Neuronal stem cell (in vitro differentiated cells): ENCODE data around the gene TNIP1.

ENCODE experiments used
- DNase-seq: peaks from one replicate; pipeline ENCODE4 v3.0.0-alpha.2; 2013; ENCODE audit warnings: low spot score
- H2AFZ ChIP-seq: one replicate; pipeline ENCODE4 v1.6.1; 2013; ENCODE audit warnings: mild to moderate bottlenecking, low read length, inconsistent platforms
- H2AK5ac ChIP-seq: 2 replicates; pipeline ENCODE4 v1.6.1; 2013; ENCODE audit warnings: low read depth, mild to moderate bottlenecking, inconsistent platforms, low read length, moderate library complexity, mixed read lengths
- H2BK120ac ChIP-seq: 2 replicates; pipeline ENCODE4 v1.6.1; 2013; ENCODE audit warnings: low read depth, mild to moderate bottlenecking, inconsistent platforms, low read length, moderate library complexity, mixed read lengths
- H2BK12ac ChIP-seq: one replicate; pipeline ENCODE4 v1.6.1; 2013; ENCODE audit warnings: low read length, inconsistent platforms
- H2BK15ac ChIP-seq: 2 replicates; pipeline ENCODE4 v1.6.1; 2013; ENCODE audit warnings: mild to moderate bottlenecking, low read length, inconsistent platforms, mixed read lengths
- H2BK5ac ChIP-seq: one replicate; pipeline ENCODE4 v1.6.1; 2013; ENCODE audit warnings: inconsistent platforms, mild to moderate bottlenecking, low read length, moderate library complexity
- H3K14ac ChIP-seq: one replicate; pipeline ENCODE4 v1.6.1; 2013; ENCODE audit warnings: low read length, inconsistent platforms
- H3K18ac ChIP-seq: 2 replicates; pipeline ENCODE4 v1.6.1; 2013; ENCODE audit warnings: low read length, inconsistent platforms
- H3K23ac ChIP-seq: 2 replicates; pipeline ENCODE4 v1.6.1; 2013; ENCODE audit warnings: low read depth, mild to moderate bottlenecking, mixed read lengths, low read length, inconsistent platforms; ENCODE audit not compliant: poor library complexity
- H3K27ac ChIP-seq: replicated peaks from 3 replicates; pipeline ENCODE4 v1.5.1; 2013; ENCODE audit warnings: low read length, inconsistent platforms
- H3K27me3 ChIP-seq, 3 experiments: 2 replicates each; pipeline ENCODE4 v1.6.1; 2013; ENCODE audit warnings: low read length in 3 of 3, mild to moderate bottlenecking in 2 of 3, inconsistent platforms in 1 of 3, low read depth in 1 of 3, mixed read lengths in 1 of 3, moderate library complexity in 1 of 3; ENCODE audit not compliant: control insufficient read depth in 3 of 3, insufficient read depth in 3 of 3
- H3K36me3 ChIP-seq, 2 donors: replicated peaks in 1 of 2; 2 replicates each; pipeline ENCODE4 v1.6.1; 2013; ENCODE audit warnings: low read length in 2 of 2; ENCODE audit not compliant: control insufficient read depth in 2 of 2, insufficient read depth in 2 of 2
- H3K4ac ChIP-seq: 2 replicates; pipeline ENCODE4 v1.6.1; 2013; ENCODE audit warnings: inconsistent platforms, mild to moderate bottlenecking, low read length, moderate library complexity
- H3K4me1 ChIP-seq, 2 donors: 1 replicate in 1 of 2; 2 replicates in 1 of 2; pipeline ENCODE4 v1.6.1; 2013; ENCODE audit warnings: low read length in 2 of 2, low read depth in 1 of 2; ENCODE audit not compliant: control insufficient read depth in 2 of 2, insufficient read depth in 1 of 2
- H3K4me2 ChIP-seq: one replicate; pipeline ENCODE4 v1.6.1; 2013; ENCODE audit warnings: mild to moderate bottlenecking, low read length, inconsistent platforms; ENCODE audit not compliant: insufficient read depth, poor library complexity, severe bottlenecking
- H3K4me3 ChIP-seq, 2 donors: 2 replicates each; pipeline ENCODE4 v1.5.1; 2013; ENCODE audit warnings: low read length in 2 of 2, mild to moderate bottlenecking in 2 of 2, inconsistent platforms in 1 of 2, moderate library complexity in 1 of 2
- H3K79me1 ChIP-seq: one replicate; pipeline ENCODE4 v1.6.1; 2013; ENCODE audit warnings: low read depth, mild to moderate bottlenecking, inconsistent platforms, low read length, moderate library complexity
- H3K9ac ChIP-seq: one replicate; pipeline ENCODE4 v1.6.1; 2013; ENCODE audit warnings: mild to moderate bottlenecking, low read depth, low read length, inconsistent platforms; ENCODE audit not compliant: poor library complexity
- H3K9me3 ChIP-seq, 2 donors: replicated peaks in 1 of 2; 2 replicates each; pipeline versions ENCODE3 to v1.6.1; 2013; ENCODE audit warnings: low read length in 2 of 2, mild to moderate bottlenecking in 2 of 2, inconsistent platforms in 1 of 2, low read depth in 1 of 2, mixed read lengths in 1 of 2, moderate library complexity in 1 of 2; ENCODE audit not compliant: control insufficient read depth in 2 of 2, insufficient read depth in 1 of 2
- H4K8ac ChIP-seq: one replicate; pipeline ENCODE4 v1.6.1; 2013; ENCODE audit warnings: low read depth, mild to moderate bottlenecking, inconsistent platforms, low read length, moderate library complexity
- H4K91ac ChIP-seq: one replicate; pipeline ENCODE4 v1.6.1; 2013; ENCODE audit warnings: low read length, low read depth, mild to moderate bottlenecking, inconsistent platforms; ENCODE audit not compliant: poor library complexity
- WGBS, 2 donors: extraction: QIAGEN DNeasy Blood & Tissue Kit; methylation state at CpG; one replicate each; pipeline ENCODE4 v1.1.7; 2013; ENCODE audit warnings: missing lambda C conversion rate in 2 of 2, mixed read lengths in 1 of 2; ENCODE audit not compliant: insufficient read length in 2 of 2, insufficient replicate concordance in 1 of 2; ENCODE audit errors: extremely low coverage in 2 of 2; 5-methylcytosine and 5-hydroxymethylcytosine counted together

TNIP1 gene

GRCh38 chr5:151072630-151073025, 8.2 kb downstream of the TNIP1 start:
- H3K27ac ChIP-seq: no peak overlapping the region
- no CpG with 5 or more reads among the region's 5 CpGs for WGBS, 2 donors
- H3K18ac ChIP-seq: no peak overlapping the region

GRCh38 chr5:151071848-151072629, 8.8 kb downstream of the TNIP1 start:
- no peak for DNase-seq
- H2BK12ac ChIP-seq: no peak overlapping the region
- H3K4ac ChIP-seq: no peak overlapping the region
- no peak overlapping the region for H2BK15ac ChIP-seq
- no peak overlapping the region for H3K4me2 ChIP-seq
- no peak overlapping the region for H3K27ac ChIP-seq
- H3K23ac ChIP-seq: no peak overlapping the region
- H4K91ac ChIP-seq: no peak overlapping the region
- H3K14ac ChIP-seq: no peak overlapping the region
- no peaks in the 10 kb centered on the region for H3K27me3 ChIP-seq
- H2BK120ac ChIP-seq: no peak overlapping the region
- peak overlapping the region in 1 of 2 donors; percentile 36 for H3K4me3 ChIP-seq
- H4K8ac ChIP-seq: no peak overlapping the region
- H2AFZ ChIP-seq: no peak overlapping the region
- H2BK5ac ChIP-seq: no peak overlapping the region
- H3K9ac ChIP-seq: no peak overlapping the region
- WGBS, 2 donors: no CpG with 5 or more reads among the region's 10 CpGs
- no peak overlapping the region for H3K18ac ChIP-seq
- H3K79me1 ChIP-seq: peaks cover 4% of the 10 kb centered on the region
- H2AK5ac ChIP-seq: no peak overlapping the region
- no peaks in the 10 kb centered on the region for H3K36me3 ChIP-seq
- no peaks in the 10 kb centered on the region for H3K4me1 ChIP-seq
- H3K9me3 ChIP-seq: no peaks in the 10 kb centered on the region

More at GRCh38 chr5:151072630-151073025, 8.2 kb downstream of the TNIP1 start:
- H2BK120ac ChIP-seq: no peak overlapping the region
- no peak overlapping the region for H3K4ac ChIP-seq
- no peak overlapping the region for H3K4me2 ChIP-seq
- H2AK5ac ChIP-seq: no peak overlapping the region
- no peaks in the 10 kb centered on the region for H3K4me1 ChIP-seq
- H3K14ac ChIP-seq: no peak overlapping the region
- no peak overlapping the region for H3K9ac ChIP-seq
- H2BK5ac ChIP-seq: no peak overlapping the region
- H3K27me3 ChIP-seq: no peaks in the 10 kb centered on the region
- no peaks in the 10 kb centered on the region for H3K36me3 ChIP-seq
- no peak overlapping the region for H4K8ac ChIP-seq
- no peak overlapping the region for H3K23ac ChIP-seq
- H3K4me3 ChIP-seq: no peak overlapping the region
- H3K9me3 ChIP-seq: no peaks in the 10 kb centered on the region
- no peak overlapping the region for H2AFZ ChIP-seq
- H2BK15ac ChIP-seq: no peak overlapping the region
- H3K79me1 ChIP-seq: peaks cover 4% of the 10 kb centered on the region
- no peak overlapping the region for H4K91ac ChIP-seq
- no peak for DNase-seq
- no peak overlapping the region for H2BK12ac ChIP-seq

- H3K4me1 ChIP-seq: no peaks in the 10 kb centered on the region
- WGBS, 2 donors: no CpG with 5 or more reads among the region's 4 CpGs
Measured at GRCh38 chr5:151071021-151071420, 9.8 kb downstream of the TNIP1 start.

GRCh38 chr5:151070449-151070848, 10.4 kb downstream of the TNIP1 start:
- no peak overlapping the region for H3K9ac ChIP-seq
- no peak overlapping the region for H3K4me2 ChIP-seq
- no peak overlapping the region for H3K4me3 ChIP-seq
- H3K36me3 ChIP-seq: no peaks in the 10 kb centered on the region
- WGBS, 2 donors: no CpG with 5 or more reads among the region's 2 CpGs
- H3K79me1 ChIP-seq: peaks cover 2% of the 10 kb centered on the region
- H2BK5ac ChIP-seq: no peak overlapping the region
- no peak overlapping the region for H3K14ac ChIP-seq
- H3K18ac ChIP-seq: no peak overlapping the region
- no peak overlapping the region for H2AK5ac ChIP-seq
- H3K9me3 ChIP-seq: no peaks in the 10 kb centered on the region
- no peak overlapping the region for H4K91ac ChIP-seq
- no peak overlapping the region for H2BK12ac ChIP-seq
- no peak overlapping the region for H3K4ac ChIP-seq
- H2BK120ac ChIP-seq: no peak overlapping the region
- no peak for DNase-seq
- H2AFZ ChIP-seq: no peak overlapping the region
- H4K8ac ChIP-seq: no peak overlapping the region
- no peaks in the 10 kb centered on the region for H3K4me1 ChIP-seq
- no peak overlapping the region for H2BK15ac ChIP-seq
- no peak overlapping the region for H3K23ac ChIP-seq
- H3K27me3 ChIP-seq: no peaks in the 10 kb centered on the region
- H3K27ac ChIP-seq: no peak overlapping the region

More at GRCh38 chr5:151071021-151071420, 9.8 kb downstream of the TNIP1 start:
- Histone ChIP-seq H2AK5ac (no peak overlapping the region), H3K27me3 (no peaks in the 10 kb centered on the region), H3K9ac (no peak overlapping the region), H3K4me3 (no peak overlapping the region), H4K8ac (no peak overlapping the region), H2BK12ac (no peak overlapping the region), H3K23ac (no peak overlapping the region), H3K27ac (no peak overlapping the region), H3K4me2 (no peak overlapping the region), H3K36me3 (no peaks in the 10 kb centered on the region), H3K79me1 (peaks cover 4% of the 10 kb centered on the region), H3K4ac (no peak overlapping the region), H3K14ac (no peak overlapping the region), H2AFZ (no peak overlapping the region), H3K18ac (no peak overlapping the region), H2BK120ac (no peak overlapping the region), H4K91ac (no peak overlapping the region), H3K9me3 (no peaks in the 10 kb centered on the region), H2BK5ac (no peak overlapping the region), H2BK15ac (no peak overlapping the region)
- DNase-seq: no peak
